Measurements from ENCODE around the gene SRR. TPM values are rescaled to one million over a fixed set of nuclear protein-coding genes. Genes with fewer than 3 reads are reported as not detected.
A peak's percentile ranks its signal among the peaks of the same experiment; 100 is the strongest.

The SRR gene
- total and polyA plus RNA-seq, 9 of the 15 experiments (the other 6 are each of a cell fraction or from before 2014, with no cell fraction given): 5.0 to 19.4 (median 7.9) TPM

- CTCF ChIA-PET (ENCODE audit: low intra/inter-chr PET ratio): no interaction called here
- Histone ChIP-seq H3K9me1 (ENCODE audit: control insufficient read depth, insufficient read depth, low read length) (no peaks in the 10 kb centered on the region), H3K4me3 (no peak overlapping the region), H3K4me2 (ENCODE audit: insufficient read depth, low read length) (no peak overlapping the region), H3K36me3 (ENCODE audit: control insufficient read depth, insufficient read depth, low read length) (peaks cover 8% of the 10 kb centered on the region; the same call in 1 of the 3 replicates), H3K4me1 (replicated peaks in 1 of 2; ENCODE audit: control insufficient read depth in 2 of 2, insufficient read depth in 2 of 2, low read length in 2 of 2) (no peaks in the 10 kb centered on the region), H3K27me3 (ENCODE audit: control insufficient read depth in 2 of 2, insufficient read depth in 2 of 2, low read length in 2 of 2) (no peaks in the 10 kb centered on the region), H3K27ac (ENCODE audit: extremely low read depth, low read depth, low read length) (no peak overlapping the region), H3K9ac (ENCODE audit: insufficient read depth in 1 of 2, low read depth in 2 of 2, low read length in 2 of 2) (no peak overlapping the region), H4K20me1 (replicated peaks; ENCODE audit: control insufficient read depth, insufficient read depth, low read length) (no peaks in the 10 kb centered on the region; the same call in 1 of the 2 replicates), H2AFZ (ENCODE audit: low read depth, low read length) (no peak overlapping the region), H3K9me3 (replicated peaks; ENCODE audit: control insufficient read depth, insufficient read depth, low read depth, low read length) (no peaks in the 10 kb centered on the region), H3K79me2 (ENCODE audit: control insufficient read depth, insufficient read depth, low read length) (no peaks in the 10 kb centered on the region)
- WGBS (ENCODE audit: insufficient coverage, low coverage, missing lambda C conversion rate): 83% methylated on average over 3 of the region's 3 CpGs
- no TSS peak for BruUV-seq (replicated peaks)
- intact Hi-C loops (cut with micrococcal nuclease): no loop called here
- ATAC-seq (no peak), DNase-seq (ENCODE audit: extremely low read depth in 1 of 4, low spot score in 3 of 4) (no peak), FAIRE-seq (no peak)
- TF ChIP-seq MEIS2 (IDR thresholded peaks at IDR 0.05; ENCODE audit: partially characterized antibody) (no peak), PHTF2 (CRISPR knock-in tag; IDR thresholded peaks at IDR 0.05) (no peak), MLX (CRISPR knock-in tag; conservative IDR thresholded peaks at IDR 0.05) (no peak), PURB (CRISPR knock-in tag; IDR thresholded peaks at IDR 0.05; ENCODE audit: low read depth) (no peak)
- POLR2A ChIA-PET: no interaction called here
- in situ Hi-C loops (cut with MboI): no loop called here
These were observed 31.6 kb upstream of the SRR start for GRCh38 chr17:2271985-2272702.

GRCh38 chr17:2274414-2274813 is 29.3 kb upstream of the SRR start:
- no peak overlapping the region for H2AFZ ChIP-seq (ENCODE audit: low read depth, low read length)
- H3K9ac ChIP-seq (ENCODE audit: insufficient read depth in 1 of 2, low read depth in 2 of 2, low read length in 2 of 2): no peak overlapping the region
- H3K36me3 ChIP-seq (ENCODE audit: control insufficient read depth, insufficient read depth, low read length): peaks cover 12% of the 10 kb centered on the region; the same call in 2 of the 3 replicates
- ATAC-seq: no peak
- POLR2A ChIA-PET: interaction anchor here (0.6 kb wide), 1 partner anchor 260 kb away, joined by 3 read pairs; no protein-coding TSS in a partner anchor
- no peak for TF ChIP-seq CBFB (CRISPR knock-in tag; IDR thresholded peaks at IDR 0.05)
- TF ChIP-seq PRDM10 (IDR thresholded peaks at IDR 0.05; ENCODE audit: partially characterized antibody): peak; percentile 70
- H3K9me3 ChIP-seq (replicated peaks; ENCODE audit: control insufficient read depth, insufficient read depth, low read depth, low read length): no peaks in the 10 kb centered on the region
- H3K4me3 ChIP-seq: no peak overlapping the region
- in situ Hi-C loops (cut with MboI) (no loop called here), intact Hi-C loops (cut with micrococcal nuclease) (no loop called here)
- CTCF ChIA-PET (ENCODE audit: low intra/inter-chr PET ratio): no interaction called here
- FAIRE-seq: no peak
- WGBS (ENCODE audit: insufficient coverage, low coverage, missing lambda C conversion rate): 25% methylated on average over 1 of the region's 2 CpGs
- no peaks in the 10 kb centered on the region for H3K79me2 ChIP-seq (ENCODE audit: control insufficient read depth, insufficient read depth, low read length)
- H4K20me1 ChIP-seq (replicated peaks; ENCODE audit: control insufficient read depth, insufficient read depth, low read length): no peaks in the 10 kb centered on the region; the same call in 1 of the 2 replicates
- no peaks in the 10 kb centered on the region for H3K9me1 ChIP-seq (ENCODE audit: control insufficient read depth, insufficient read depth, low read length)
- no peak for DNase-seq (ENCODE audit: extremely low read depth in 1 of 4, low spot score in 3 of 4)
- H3K27me3 ChIP-seq (ENCODE audit: control insufficient read depth in 2 of 2, insufficient read depth in 2 of 2, low read length in 2 of 2): no peaks in the 10 kb centered on the region
- no peaks in the 10 kb centered on the region for H3K4me1 ChIP-seq (replicated peaks in 1 of 2; ENCODE audit: control insufficient read depth in 2 of 2, insufficient read depth in 2 of 2, low read length in 2 of 2)
- no TSS peak for BruUV-seq (replicated peaks)
- H3K27ac ChIP-seq (ENCODE audit: extremely low read depth, low read depth, low read length): no peak overlapping the region
- H3K4me2 ChIP-seq (ENCODE audit: insufficient read depth, low read length): no peak overlapping the region
